NCI-H748 treated with DMSO at 0.1 percent for 48 hours (cell line): ENCODE data around the gene PTP4A1.

Experiments used
- DNase-seq: peaks from one replicate; lab custom pipeline; 2025; lab: John Stamatoyannopoulos, UW

PTP4A1 gene

DNA sequence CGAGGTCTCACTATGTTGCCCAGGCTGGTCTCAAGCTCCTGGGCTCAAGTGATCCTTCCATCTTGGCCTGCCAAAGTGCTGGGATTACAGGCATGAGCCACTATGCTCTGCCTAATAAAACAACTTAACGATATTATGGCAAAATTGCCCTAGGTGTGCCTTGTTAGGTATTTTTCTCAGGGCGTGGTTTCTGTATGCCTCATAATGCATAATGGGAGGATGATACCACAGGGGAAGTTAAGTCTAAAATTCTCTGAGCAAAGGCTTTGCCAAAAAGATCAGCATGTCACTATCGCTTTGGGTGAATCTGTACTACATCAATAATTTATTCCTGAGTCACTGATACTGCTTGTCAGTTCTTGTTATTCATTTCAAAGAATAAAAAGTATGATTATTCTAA, 15.9 kb upstream of the PTP4A1 start:
- no peak for DNase-seq

DNA sequence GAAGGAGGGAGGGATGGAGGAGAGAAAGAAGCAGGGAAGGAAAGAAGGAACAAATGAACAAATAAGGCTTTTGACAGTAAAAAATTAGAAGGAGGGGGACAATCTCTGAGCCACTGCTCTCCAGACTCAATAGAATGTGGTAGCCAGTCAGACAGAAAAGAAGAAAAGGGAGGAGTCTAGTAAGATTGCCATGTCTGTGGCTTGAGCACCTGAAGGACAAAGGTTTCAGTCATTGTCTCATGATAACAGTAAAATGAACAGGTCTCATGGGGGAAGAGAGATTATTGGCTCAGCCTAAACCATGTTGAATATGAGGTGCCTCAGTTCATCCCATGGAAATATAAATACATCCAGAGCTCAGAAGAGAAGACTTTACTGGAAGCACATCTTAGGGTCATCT, 14.0 kb upstream of the PTP4A1 start:
- DNase-seq = no peak

DNA sequence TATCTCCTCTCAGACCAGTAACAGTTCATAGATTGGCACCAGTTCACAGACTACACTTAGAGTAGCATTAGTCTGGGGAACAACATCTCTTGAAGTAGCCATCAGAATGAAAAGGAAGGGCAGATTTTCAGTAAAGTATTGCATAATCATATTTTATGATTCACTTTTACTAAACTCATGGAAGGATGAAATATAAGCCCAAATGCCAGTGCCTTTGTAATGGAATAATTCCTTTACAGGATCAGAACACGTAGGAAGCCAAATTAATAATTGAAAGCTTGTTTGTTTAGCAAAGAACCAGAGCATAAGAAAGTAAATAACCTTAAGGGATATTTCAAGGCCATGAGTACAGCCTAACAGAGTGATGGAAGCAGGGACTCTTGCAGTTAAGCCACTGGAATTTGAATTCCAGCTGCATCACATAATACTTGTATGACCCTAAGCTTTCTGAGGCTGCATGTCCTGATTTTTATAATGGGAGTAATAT, 11.4 kb upstream of the PTP4A1 start:
- no peak for DNase-seq

DNA sequence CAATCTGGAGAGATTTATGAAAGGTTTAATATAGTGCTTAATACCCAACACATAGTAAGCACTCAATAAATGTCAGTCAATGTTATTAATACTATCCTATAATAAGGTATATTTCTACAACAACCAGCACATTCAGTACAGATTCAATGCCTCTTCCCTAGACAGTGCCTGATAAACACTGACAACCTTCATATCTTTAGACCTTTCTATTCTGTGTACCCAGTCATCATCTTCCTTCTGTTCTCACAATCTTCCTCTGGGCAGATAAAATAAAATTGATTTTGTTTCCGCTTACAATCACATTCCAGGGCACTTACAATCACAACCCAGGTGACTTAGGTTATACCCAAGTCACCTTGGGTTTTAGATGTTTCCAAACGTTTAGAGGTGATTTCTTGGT, 11.0 kb upstream of the PTP4A1 start:
- DNase-seq = no peak

DNA sequence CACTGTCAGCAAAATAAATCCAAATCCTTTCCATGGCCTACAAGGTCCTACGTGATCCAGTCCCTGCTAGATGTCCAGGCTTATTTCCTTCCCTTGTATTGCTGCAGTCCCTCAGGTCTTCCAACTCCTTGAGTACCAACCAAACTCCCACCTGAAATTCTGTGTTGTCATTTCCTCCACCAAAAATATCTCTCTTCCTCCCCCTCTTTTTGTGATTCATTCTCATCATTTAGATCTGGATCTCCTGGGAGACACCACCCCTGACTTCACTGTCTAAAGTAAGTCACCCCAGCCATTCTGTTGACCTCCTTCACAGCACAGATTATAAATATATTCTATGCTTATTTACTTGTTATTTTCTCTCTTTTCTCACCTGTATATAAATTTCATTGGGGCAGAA, 9.0 kb upstream of the PTP4A1 start:
- no peak for DNase-seq

DNA sequence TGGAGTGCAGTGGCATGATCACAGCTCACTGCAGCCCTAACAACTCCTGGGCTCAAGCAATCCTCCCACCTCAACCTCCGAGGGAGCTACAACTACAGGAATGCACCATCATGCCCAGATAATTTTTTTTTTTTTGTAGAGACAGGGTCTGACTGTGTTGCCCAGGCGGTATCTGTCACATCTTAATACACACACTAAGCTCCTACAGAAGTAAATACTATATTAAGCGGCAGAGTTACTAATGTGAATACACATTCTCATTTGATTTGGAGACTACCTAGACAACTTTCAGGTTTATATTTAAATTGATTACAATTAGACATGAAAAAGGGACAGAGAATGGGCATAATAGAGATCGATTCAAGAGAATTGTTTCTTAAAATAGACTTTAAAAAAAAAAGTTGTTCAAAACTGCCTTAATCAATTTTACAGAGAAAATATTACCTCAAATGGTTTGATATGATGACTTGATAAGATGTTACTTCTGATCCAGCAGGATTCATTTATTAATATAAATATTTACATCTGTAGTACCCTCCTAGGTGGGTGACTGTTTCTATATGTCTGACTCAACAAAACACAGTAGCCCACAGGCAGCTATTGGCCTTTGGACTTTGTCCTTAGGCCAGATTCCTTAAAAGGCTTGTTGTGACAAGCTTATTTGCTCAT, 7.1 kb upstream of the PTP4A1 start:
- no peak for DNase-seq

DNA sequence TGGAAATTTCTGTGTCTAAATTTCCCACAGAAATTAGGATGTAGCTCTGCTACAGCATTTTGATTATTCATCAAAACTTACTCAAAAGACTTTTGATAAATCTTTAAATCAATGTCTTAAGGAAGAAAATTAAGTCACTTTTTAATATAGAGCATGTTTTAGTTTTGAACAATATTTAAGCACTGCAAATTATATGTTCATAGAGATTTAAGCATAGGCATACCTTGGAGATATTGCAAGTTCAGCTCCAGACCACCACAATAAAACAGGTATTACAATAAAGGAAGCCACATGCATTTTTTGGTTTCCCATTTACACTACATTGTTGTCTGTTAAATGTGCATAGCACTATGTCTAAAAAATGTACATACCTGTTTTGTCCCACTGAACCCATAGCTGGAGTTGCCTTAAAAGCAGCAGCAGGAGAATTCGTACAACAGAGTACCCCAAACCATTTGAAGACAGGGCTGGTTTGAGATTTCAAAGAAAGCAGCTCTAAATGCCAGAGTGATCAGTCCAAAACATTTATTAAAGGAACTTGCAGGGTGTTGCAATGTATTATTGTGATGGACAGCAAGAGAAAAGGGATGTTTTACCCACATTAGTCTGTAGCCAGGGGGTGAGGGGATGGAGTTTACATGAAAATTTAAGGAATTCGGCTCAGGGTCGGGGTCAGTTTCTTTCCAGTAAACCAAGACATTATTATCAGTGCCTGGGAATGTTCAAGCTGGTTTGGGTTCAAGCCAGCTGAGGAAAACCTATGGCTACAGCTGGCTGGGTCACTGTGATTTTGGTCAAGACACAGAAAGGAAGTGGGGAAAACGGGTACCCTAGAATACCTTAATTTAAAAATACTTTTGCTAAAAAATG, 6.3 kb upstream of the PTP4A1 start:
- DNase-seq = no peak

DNA sequence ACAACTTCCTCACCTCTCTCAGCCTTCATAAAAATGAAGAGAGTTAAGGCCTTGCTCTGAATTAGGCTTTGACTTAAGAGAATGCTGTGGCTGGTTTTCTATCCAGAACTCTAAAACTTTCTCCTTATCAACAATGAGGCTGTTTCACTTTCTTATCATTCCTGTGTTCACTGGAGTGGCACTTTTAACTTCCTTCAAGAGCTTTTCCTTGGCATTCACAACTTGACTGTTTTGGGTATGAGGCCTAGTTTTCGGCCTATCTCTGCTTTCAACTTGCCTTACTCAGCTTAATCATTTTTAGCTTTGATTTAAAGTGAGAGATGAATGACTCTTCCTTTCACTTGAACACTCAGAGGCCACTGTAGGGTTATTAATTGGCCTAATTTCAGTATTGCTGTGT, 4.3 kb upstream of the PTP4A1 start:
- DNase-seq = no peak

DNA sequence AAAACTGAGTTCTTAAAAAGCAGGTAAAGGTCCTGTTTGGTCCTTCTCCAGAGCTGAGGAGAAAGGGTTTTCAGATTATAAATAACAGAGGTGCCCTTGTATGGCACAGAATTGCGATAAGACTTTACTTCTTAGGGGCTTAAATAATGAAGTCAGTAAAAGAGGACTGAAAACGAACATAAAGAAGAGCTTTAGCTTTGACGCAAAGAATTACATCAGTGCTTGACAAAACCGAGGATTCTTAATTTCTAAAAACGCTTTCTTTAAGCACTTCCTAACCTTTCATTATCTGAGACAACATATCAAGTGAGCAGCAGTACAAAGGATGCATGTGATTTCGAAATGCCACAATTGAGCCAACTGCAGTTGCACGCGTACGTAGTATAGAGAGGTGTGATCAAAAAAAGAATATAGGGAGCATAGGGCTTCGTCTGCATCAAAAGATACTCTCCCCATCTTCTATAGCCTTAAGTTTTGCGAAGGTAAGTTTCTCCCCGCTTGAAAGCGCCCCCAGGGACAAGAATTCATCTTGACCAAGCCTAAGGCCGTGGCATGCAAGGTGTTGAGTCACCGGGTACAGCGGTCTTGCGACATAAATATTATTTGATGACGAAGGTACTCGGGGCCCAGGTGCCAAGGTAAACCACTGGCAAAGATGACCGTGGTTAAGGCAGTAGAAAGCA, 778 bp upstream of the PTP4A1 start:
- DNase-seq = peak; percentile 58

DNA sequence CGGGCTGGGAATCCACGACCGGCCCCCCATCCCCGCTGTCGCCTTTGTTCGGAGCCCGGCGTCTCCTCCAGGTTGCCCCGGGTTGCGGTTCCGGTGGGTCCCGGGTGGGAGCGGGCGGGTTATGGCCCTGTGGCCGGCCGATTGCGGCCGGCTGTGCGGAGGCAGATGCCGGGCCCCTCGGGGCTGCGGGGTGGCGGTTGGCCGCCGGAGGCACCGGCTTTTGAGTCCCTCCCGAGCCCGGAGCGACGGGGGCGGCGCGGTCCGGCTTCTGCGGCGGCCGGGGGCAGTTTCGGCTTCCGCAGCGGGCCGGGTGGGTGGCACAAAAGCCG, 431 bp downstream of the PTP4A1 start:
- DNase-seq = no peak

DNA sequence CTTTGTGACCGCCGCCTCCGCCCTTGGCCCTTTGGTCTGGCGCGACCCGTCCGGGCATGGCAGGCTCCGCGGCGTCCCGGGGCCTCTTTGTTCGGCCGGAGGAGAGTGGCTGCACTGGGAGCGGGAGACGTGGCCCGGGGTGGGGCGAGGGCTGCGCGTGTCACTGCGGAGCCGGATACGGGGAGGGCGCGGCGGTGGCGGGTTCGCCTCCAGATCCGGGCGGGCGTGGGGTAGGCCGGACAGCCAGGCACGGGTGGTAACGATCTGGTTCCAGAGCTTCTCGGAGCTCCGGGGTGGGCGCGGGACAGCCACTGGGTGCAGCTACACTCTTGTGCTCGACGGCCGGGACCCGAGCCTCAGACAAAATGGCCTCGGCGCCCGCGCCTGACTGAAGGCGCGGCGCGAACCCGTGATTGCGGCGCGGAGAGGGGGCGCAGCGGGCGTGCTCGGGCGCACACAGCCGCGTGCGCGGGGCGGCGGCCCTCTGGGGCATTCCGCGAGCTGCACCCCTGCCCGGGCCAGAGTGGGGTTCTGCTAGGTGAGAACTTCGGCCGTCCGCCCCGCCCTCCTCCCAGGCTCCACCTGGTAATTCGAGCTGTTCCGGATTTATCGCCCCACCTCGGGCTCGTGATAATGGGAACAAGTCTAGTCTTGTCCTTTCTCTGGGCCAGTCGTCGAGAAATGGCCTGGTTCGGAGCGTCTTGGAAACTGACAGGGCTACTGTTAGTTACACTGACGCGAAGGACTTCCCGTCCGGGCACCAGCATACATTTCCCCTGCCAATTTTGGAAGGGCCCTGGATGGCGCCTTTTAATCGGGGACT, 1.0 kb downstream of the PTP4A1 start:
- DNase-seq = peak; percentile 91

DNA sequence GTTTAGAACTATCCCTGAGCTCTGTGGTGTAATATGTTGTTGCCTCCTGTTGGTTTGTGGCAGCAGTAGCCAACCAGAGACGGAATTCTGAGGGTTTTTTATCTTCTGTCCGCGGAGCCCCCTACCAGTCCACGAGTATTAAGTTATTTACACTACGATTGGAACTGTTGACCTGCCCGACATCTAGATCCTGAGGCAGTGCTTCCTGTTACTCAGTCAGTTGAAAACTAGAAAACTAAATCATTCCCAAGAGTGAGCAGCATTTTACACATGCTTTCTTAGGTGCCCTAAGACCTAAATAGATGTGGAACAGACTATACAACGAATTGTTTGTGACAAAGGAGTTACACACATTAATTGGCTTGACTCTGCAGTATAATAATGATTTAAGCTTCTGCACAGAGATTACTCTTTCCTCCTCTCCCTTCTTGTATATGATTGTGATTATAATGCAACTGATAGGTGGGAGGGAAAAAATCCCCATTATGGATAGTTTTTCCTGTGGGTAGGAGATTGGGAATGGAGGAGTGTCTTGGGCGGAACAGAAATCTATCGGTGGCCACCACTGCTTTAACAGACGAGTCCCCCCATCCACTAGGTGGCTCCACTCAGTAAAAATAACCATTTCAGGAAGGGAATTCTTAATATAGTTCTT, 1.7 kb downstream of the PTP4A1 start:
- DNase-seq = peak; percentile 67

DNA sequence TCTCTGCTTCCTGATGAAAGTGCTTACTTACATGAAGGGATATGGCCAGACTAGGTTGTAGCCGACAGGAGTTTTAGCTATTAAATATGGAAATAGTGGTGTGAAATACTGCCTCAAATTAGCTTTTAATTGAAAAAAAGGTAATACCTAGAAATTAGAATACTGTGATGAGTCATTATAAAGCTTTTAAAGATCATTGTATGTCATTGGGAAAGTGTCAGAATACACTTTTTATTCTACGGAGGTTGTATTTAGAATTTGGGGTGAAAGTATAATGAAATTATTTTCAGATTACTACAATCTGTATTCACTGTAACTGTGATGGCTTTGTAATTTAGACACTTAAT, 2.2 kb downstream of the PTP4A1 start:
- DNase-seq = no peak

DNA sequence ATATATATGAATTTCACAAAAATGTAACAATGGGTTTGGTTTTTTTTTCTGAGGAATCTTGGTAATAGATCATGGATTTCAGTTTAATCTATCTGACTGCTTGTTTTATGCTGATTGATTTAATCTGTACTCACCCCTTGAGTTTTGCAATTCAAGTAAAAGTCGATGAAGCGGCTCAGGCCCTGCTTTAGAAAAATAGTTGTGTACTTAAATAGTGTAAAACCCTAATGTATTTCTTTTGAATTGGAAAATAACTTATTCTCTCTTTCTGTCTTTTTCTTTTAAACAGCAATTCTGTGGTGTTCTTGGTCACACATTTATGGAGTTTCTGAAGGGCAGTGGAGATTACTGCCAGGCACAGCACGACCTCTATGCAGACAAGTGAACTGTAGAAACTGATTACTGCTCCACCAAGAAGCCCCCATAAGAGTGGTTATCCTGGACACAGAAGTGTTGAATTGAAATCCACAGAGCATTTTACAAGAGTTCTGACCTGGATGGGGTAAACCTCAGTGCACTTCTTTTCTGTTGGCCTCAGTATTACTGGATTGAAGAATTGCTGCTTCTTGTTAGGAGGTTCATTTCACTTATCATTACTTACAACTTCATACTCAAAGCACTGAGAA, 4.0 kb downstream of the PTP4A1 start:
- DNase-seq = no peak

DNA sequence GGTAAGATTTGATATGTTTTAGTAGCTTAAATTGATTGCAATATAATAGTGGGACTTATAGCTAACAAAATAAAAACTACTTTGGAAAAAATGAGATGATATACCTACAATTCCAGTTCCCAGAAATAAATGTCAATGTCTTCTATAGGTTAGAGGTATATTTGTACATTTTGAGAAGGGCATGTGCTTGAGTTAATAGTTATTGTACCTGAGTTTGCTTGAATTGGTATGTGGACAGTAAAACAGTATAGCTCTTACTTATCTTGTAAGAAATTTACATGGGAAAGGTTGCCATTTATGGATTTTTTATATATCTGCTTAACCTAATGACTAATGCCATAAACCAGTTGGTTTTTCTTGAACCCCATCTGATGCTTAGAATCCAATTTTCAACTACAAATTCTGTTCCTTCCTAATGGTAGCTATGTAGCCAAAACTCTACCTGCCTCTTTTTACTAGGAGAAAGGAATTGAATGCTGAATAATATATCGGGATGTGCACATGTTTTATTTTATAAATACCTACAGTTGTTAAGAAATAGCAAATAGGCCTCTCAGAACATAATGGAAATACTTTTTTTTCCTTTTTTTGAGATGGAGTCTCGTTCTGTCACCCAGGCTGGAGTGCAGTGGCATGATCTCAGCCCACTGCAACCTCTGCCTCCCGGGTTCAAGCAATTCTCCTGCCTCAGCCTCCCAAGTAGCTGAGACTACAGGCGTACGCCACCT, 4.9 kb downstream of the PTP4A1 start:
- DNase-seq = no peak

DNA sequence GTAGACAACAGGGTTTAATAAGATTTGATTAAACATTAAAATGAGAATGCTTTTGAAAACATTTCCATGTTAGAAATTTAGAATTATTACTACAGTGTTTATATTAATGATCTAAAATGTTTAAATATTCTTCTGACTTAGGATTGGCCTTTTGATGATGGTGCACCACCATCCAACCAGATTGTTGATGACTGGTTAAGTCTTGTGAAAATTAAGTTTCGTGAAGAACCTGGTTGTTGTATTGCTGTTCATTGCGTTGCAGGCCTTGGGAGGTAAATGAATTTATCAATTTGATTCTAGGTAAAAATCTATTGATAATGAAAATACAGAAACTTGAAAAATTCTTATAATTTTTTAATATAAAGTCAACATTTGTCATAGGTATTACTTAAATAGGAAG, 6.5 kb downstream of the PTP4A1 start:
- DNase-seq = no peak

DNA sequence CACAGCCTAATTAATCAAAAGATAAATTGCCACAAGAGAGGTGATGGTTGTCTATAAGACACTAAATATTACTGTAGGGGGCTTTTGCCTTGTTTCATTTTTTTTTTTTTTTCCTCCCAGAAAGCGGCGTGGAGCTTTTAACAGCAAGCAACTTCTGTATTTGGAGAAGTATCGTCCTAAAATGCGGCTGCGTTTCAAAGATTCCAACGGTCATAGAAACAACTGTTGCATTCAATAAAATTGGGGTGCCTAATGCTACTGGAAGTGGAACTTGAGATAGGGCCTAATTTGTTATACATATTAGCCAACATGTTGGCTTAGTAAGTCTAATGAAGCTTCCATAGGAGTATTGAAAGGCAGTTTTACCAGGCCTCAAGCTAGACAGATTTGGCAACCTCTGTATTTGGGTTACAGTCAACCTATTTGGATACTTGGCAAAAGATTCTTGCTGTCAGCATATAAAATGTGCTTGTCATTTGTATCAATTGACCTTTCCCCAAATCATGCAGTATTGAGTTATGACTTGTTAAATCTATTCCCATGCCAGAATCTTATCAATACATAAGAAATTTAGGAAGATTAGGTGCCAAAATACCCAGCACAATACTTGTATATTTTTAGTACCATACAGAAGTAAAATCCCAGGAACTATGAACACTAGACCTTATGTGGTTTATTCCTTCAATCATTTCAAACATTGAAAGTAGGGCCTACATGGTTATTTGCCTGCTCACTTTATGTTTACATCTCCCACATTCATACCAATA, 7.8 kb downstream of the PTP4A1 start:
- no peak for DNase-seq

DNA sequence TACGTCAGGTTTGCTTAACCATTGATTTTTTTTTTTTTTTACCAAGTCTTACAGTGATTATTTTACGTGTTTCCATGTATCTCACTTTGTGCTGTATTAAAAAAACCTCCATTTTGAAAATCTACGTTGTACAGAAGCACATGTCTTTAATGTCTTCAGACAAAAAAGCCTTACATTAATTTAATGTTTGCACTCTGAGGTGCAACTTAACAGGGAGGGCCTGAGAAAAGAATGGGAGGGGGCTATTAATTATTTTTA, 8.4 kb downstream of the PTP4A1 start:
- DNase-seq = no peak

DNA sequence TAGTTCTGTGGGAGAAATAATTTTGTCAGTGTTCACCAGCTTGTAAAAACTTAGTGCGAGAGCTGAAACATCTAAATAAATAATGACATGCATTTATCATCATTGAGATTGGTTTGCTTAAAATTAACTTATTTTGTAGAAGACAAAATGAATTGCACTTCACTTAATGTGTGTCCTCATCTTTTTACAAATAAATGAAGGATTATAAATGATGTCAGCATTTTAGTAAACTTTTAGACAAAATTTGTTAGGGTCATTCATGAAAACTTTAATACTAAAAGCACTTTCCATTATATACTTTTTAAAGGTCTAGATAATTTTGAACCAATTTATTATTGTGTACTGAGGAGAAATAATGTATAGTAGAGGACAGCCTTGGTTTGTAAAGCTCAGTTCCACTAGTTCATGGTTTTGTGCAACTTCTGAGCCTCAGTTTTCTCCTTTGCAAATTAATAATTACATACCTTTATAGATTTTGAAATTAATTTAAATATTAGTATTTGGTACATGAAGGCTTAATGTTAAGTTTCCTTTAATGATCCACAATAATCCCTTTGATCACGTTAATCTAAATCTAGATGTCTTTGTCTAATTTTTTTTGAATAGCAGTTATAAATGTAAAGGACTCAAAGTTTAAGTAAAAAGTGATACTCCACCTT, 9.2 kb downstream of the PTP4A1 start:
- DNase-seq = no peak
